Smooth muscle cell (in vitro differentiated cells): ENCODE results near the gene GPRASP3. TPM values are rescaled to one million over a fixed set of nuclear protein-coding genes. Genes with fewer than 3 reads are reported as not detected.
A peak's percentile ranks its signal among the peaks of the same experiment; 100 is the strongest.
"Not testable (repeated sequence)": the region's sequence is repeated elsewhere in the genome, so short reads cannot be mapped to it uniquely, and the experiment has no call there.

Source experiments
- DNase-seq: peaks from one replicate; lab custom pipeline; 2025; ENCODE audit not compliant: unreplicated experiment; lab: John Stamatoyannopoulos, UW
- H2AFZ ChIP-seq: fragments of 200-600 bp; sonication (generic); 2 replicates; pipeline ENCODE4 v1.6.0; 2016; ENCODE audit warnings: antibody characterized with exemption, low read depth, mild to moderate bottlenecking
- H3F3A ChIP-seq: fragments of 200-600 bp; sonication (generic); 2 replicates; pipeline ENCODE4 v1.6.0; 2017; ENCODE audit warnings: antibody characterized with exemption, low read depth
- H3K27ac ChIP-seq: fragments of 200-600 bp; sonication (generic); 2 replicates; pipeline ENCODE4 v1.5.1; 2016; ENCODE audit warnings: low read depth, mild to moderate bottlenecking
- H3K27me3 ChIP-seq: fragments of 200-600 bp; sonication (generic); 2 replicates; pipeline ENCODE4 v1.6.1; 2016; ENCODE audit warnings: low read depth, mild to moderate bottlenecking
- H3K36me3 ChIP-seq: fragments of 200-600 bp; sonication (generic); 2 replicates; pipeline ENCODE4 v1.5.1; 2016; ENCODE audit warnings: low read depth
- H3K4me1 ChIP-seq: fragments of 200-600 bp; sonication (generic); 2 replicates; pipeline ENCODE4 v1.5.1; 2016; ENCODE audit warnings: low read depth
- H3K4me2 ChIP-seq: fragments of 200-600 bp; sonication (generic); 2 replicates; pipeline ENCODE4 v1.6.0; 2016; ENCODE audit warnings: mild to moderate bottlenecking
- H3K4me3 ChIP-seq: fragments of 200-600 bp; sonication (generic); 2 replicates; pipeline ENCODE4 v1.5.1; 2016; ENCODE audit warnings: mild to moderate bottlenecking
- H3K79me2 ChIP-seq: fragments of 200-600 bp; sonication (generic); 2 replicates; pipeline ENCODE4 v1.6.0; 2016; ENCODE audit warnings: low read depth, mild to moderate bottlenecking
- H3K9ac ChIP-seq: fragments of 200-600 bp; sonication (generic); 2 replicates; pipeline ENCODE4 v1.6.0; 2016; ENCODE audit warnings: low read depth
- H3K9me3 ChIP-seq: fragments of 200-600 bp; sonication (generic); replicated peaks from 2 replicates; pipeline ENCODE4 v1.5.1; 2016; ENCODE audit warnings: low read depth
- H4K20me1 ChIP-seq: fragments of 200-600 bp; sonication (generic); 2 replicates; pipeline ENCODE4 v1.6.0; 2016; ENCODE audit warnings: low read depth
- CTCF ChIP-seq: fragments of 200-600 bp; sonication (generic); IDR thresholded peaks from 2 replicates; pipeline ENCODE4 v1.5.1; 2017; ENCODE audit warnings: borderline replicate concordance, mild to moderate bottlenecking, antibody characterized with exemption; ENCODE audit not compliant: insufficient read depth, poor library complexity, severe bottlenecking
- WGBS: methylation state at CpG from one replicate; pipeline ENCODE4 v1.1.7; 2016; ENCODE audit warnings: low lambda C conversion rate; 5-methylcytosine and 5-hydroxymethylcytosine counted together
- polyA plus RNA-seq: library from polyadenylated mRNA; unstranded; fragments of >200 nt; fragmentation: Nextera tagmentation; extraction: Ambion mirVana; gene quantifications from 2 replicates; pipeline ENCODE4 v1.2.1, GENCODE V29; 2016
- total RNA-seq: library from RNA; depleted of rRNA; stranded (reverse); fragments of >200 nt; gene quantifications from 2 replicates; pipeline ENCODE4 v1.2.3, GENCODE V29; 2014

Gene GPRASP3
- total RNA-seq (3.2 and 3.9 TPM in 2 replicates), polyA plus RNA-seq (2.0 TPM in 2 replicates)

- H3K36me3 ChIP-seq, result no peaks in the 10 kb centered on the region
- H2AFZ ChIP-seq, result peak within 1 kb of the TSS; percentile 77
- no peaks in the 10 kb centered on the region for H3K4me1 ChIP-seq
- H3F3A ChIP-seq, result no peaks in the 10 kb centered on the region
- no peaks in the 10 kb centered on the region for H4K20me1 ChIP-seq
- no peak for TF ChIP-seq CTCF
- peak within 1 kb of the TSS; percentile 60 for H3K9ac ChIP-seq
- 57% methylated on average over 31 of the region's 31 CpGs for WGBS
- H3K4me2 ChIP-seq, result peak within 1 kb of the TSS; percentile 79
- H3K27ac ChIP-seq, result no peak within 1 kb of the TSS
- no peaks in the 10 kb centered on the region for H3K9me3 ChIP-seq
- no peaks in the 10 kb centered on the region for H3K79me2 ChIP-seq
- H3K27me3 ChIP-seq, result no peaks in the 10 kb centered on the region
- no peak for DNase-seq
- peak within 1 kb of the TSS; percentile 44 for H3K4me3 ChIP-seq
Observed at GRCh38 chrX:102720237-102721168, at the start of gene GPRASP3. Gene GPRASP3 (plus strand): TSS chrX:102720743. CDS start chrX:102748996, 28,253 bp downstream.

GRCh38 chrX:102672856-102673255, 47.7 kb upstream of the GPRASP3 start:
- Histone ChIP-seq H3K79me2 (no peaks in the 10 kb centered on the region), H3K36me3 (no peaks in the 10 kb centered on the region), H3K27me3 (no peaks in the 10 kb centered on the region), H3K4me1 (no peaks in the 10 kb centered on the region), H3K9me3 (no peaks in the 10 kb centered on the region), H2AFZ (no peak overlapping the region), H3K9ac (no peak overlapping the region), H3K4me2 (no peak overlapping the region), H4K20me1 (no peaks in the 10 kb centered on the region), H3F3A (no peaks in the 10 kb centered on the region), H3K27ac (peak overlapping the region; percentile 11), H3K4me3 (no peak overlapping the region)
- WGBS, result 31% methylated on average over 3 of the region's 3 CpGs
- TF ChIP-seq CTCF, result no peak
- no peak for DNase-seq

GRCh38 chrX:102677479-102677878, 43.1 kb upstream of the GPRASP3 start:
- WGBS, result 48% methylated on average over 1 of the region's 1 CpG
- DNase-seq, H3K4me1 ChIP-seq: not testable (repeated sequence)

GRCh38 chrX:102684772-102685520, 35.6 kb upstream of the GPRASP3 start:
- no peak overlapping the region for H2AFZ ChIP-seq
- 58% methylated on average over 2 of the region's 2 CpGs for WGBS
- no peak for DNase-seq

More at GRCh38 chrX:102677479-102677878, 43.1 kb upstream of the GPRASP3 start:
- H3K9me3 ChIP-seq, H3F3A ChIP-seq, H3K9ac ChIP-seq, H3K4me2 ChIP-seq, H2AFZ ChIP-seq, H3K4me3 ChIP-seq, H3K27me3 ChIP-seq, H3K36me3 ChIP-seq, H4K20me1 ChIP-seq, H3K27ac ChIP-seq, H3K79me2 ChIP-seq: not testable (repeated sequence)

More at GRCh38 chrX:102684772-102685520, 35.6 kb upstream of the GPRASP3 start:
- Histone ChIP-seq H3K27ac (no peak overlapping the region), H4K20me1 (no peaks in the 10 kb centered on the region), H3K9ac (no peak overlapping the region), H3K9me3 (no peaks in the 10 kb centered on the region), H3K4me2 (no peak overlapping the region), H3K36me3 (no peaks in the 10 kb centered on the region), H3F3A (no peaks in the 10 kb centered on the region), H3K4me1 (no peaks in the 10 kb centered on the region), H3K79me2 (no peaks in the 10 kb centered on the region), H3K4me3 (no peak overlapping the region), H3K27me3 (no peaks in the 10 kb centered on the region)
- no peak for TF ChIP-seq CTCF
